ENCODE measurements around the gene DOCK7.
"Not testable (repeated sequence)": the region's sequence is repeated elsewhere in the genome, so short reads cannot be mapped to it uniquely, and the experiment has no call there.

Gene DOCK7

GRCh38 chr1:62528015-62528414 lies 160.2 kb downstream of the DOCK7 start:
- DNase-seq, result no peak

DNA sequence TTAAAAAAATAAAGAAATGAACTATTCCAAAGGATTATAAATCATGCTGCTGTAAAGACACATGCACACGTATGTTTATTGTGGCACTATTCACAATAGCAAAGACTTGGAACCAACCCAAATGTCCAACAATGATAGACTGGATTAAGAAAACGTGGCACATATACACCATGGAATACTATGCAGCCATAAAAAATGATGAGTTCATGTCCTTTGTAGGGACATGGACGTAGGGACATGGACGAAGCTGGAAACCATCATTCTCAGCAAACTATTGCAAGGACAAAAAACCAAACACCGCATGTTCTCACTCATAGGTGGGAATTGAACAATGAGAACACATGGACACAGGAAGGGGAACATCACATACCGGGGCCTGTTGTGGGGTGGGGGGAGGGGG lies 160.8 kb downstream of the DOCK7 start:
- not testable (repeated sequence) for DNase-seq

GRCh38 chr1:62523860-62524259 lies 164.3 kb downstream of the DOCK7 start:
- DNase-seq, result no peak

DNA sequence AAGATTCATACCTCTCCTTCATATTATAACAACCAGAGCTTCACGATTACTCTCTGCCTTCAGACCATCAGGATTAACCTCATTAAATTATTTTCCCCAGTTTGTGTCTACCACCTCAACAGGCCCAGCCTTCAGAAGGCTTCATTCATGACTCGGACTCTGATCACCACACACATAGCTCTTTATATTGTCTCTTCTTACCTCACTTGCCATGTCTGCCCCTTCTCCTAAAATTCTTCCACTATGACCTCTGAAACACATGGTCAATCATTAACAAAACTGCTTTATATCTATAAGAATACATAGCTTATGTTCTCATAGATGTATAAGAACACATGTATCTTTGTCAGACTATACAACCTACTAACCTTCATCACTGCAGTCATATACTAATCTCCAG lies 171.6 kb downstream of the DOCK7 start:
- no peak for DNase-seq

- DNase-seq, result no peak
These were observed 173.3 kb downstream of the DOCK7 start for GRCh38 chr1:62514746-62515423.

GRCh38 chr1:62513013-62513412 lies 175.2 kb downstream of the DOCK7 start:
- no peak for DNase-seq

GRCh38 chr1:62509028-62509427 lies 179.2 kb downstream of the DOCK7 start:
- DNase-seq, result no peak

DNA sequence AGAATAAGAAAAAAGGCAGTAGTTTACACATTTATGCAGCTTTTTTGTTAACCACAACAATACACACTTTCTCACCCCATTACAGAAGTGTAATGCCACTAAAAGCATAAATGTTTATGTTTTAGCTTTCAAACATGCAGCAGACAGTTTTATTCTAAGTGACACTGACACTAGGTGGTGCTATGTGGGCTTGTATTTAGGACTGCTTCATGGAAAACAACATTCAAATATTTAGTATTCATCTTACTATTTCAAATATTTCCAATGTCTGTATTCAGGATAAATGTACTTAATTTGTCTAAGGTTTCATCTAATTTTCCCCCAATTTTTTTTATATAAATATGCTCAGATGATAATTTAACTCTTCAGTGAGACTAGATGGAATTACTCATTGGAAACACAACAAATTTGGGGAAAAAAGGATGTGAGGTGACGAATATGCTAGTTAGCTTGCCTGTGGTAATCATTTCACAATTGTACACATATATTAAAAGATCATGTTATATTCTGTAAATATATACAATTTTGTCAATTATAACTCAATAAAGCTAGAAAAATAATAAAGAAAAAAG lies 179.9 kb downstream of the DOCK7 start:
- DNase-seq, result peak; percentile 57

DNA sequence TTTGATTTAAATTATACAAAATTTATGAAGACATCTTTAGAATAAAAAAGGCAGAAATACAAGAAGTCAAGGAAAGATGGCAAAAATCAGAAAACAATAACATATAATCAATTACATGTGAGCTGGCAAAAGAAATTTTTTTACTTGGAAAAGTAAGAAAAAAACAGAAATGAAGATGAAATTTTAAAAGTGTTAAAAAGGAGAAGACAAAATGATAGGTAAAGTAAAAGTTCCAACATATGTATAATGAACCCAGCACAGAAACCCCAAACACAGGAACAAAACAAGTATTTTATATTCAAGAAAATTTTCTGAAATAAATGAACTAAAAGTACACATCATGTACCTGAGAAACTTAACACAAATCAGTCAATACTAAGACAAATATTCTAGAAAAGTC lies 188.0 kb downstream of the DOCK7 start:
- DNase-seq, result no peak

- no peak for DNase-seq
These were observed 194.0 kb downstream of the DOCK7 start for GRCh38 chr1:62494137-62494536.

DNA sequence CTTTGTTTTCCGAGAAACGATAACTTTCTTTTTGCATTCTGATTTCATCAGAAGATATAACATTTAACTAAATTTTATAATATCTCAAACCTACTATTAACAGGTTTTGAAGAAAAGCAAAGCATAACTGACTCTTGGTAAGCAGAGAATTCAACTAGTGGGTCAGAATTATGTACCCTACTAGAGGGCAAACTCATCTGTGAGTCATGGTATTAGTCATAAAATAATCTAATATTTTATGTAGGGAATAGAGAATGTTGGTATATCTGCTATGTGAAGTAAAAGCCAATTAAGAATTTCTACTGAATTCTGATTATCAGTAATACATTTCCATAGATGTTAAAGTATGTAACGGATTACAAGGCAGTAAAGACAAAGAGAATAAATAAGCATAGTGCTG lies 194.5 kb downstream of the DOCK7 start:
- DNase-seq, result peak; percentile 42

DNA sequence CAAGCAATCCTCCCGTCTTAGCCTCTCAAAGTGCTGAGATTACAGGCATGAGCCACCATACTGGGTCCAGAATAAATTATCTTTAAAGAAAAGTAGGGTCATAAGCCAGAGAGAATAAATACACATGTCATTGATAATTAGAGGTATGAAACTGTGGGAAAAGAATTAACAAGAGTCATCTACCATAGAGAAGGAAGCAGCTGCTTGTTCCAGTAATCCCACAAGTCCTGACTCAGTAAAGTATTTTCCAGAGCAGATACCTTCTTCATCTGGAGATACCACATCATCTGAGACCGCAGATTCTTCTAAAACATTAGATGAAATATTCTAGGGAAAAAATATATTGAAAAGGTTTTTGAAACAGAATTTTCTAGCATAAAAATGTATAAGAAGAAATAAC lies 195.7 kb downstream of the DOCK7 start:
- DNase-seq, result no peak

GRCh38 chr1:62487956-62488355 lies 200.2 kb downstream of the DOCK7 start:
- DNase-seq, result no peak

- no peak for DNase-seq
These were observed 203.2 kb downstream of the DOCK7 start for GRCh38 chr1:62484824-62485468.

- DNase-seq, result peak; percentile 30
These were observed 206.5 kb downstream of the DOCK7 start for GRCh38 chr1:62481681-62482080.

DNA sequence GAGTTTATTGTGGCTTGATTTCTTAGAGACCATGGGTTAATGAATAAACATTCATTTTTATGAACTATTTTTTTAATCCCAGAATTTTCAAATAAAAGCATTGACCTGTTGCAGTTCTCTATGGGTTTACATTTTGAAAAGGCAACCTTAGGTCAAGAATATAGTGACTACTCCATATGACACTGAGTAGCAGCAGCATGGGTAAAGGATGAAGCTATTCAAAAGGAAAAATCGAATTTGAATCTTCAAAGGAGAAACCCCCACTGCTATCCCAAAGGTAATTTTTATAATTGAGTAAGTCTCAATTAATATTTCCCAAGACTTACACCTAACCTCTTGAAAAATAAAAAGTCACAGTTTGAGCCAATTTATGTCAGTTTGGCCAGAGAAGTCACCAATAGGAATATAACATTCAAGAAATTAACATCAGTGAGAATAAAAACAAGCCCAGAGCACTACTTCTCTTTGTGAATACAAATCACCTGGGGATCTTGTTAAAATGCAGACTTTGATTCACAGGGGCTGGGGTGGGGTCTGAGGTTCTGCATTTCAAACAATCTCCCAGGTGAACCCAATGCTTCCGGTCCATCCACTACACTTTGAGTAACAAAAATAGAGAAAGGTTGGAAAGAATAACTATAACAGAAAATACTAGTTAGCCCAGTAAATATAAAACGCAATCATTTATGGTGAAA lies 211.5 kb downstream of the DOCK7 start:
- no peak for DNase-seq

DNA sequence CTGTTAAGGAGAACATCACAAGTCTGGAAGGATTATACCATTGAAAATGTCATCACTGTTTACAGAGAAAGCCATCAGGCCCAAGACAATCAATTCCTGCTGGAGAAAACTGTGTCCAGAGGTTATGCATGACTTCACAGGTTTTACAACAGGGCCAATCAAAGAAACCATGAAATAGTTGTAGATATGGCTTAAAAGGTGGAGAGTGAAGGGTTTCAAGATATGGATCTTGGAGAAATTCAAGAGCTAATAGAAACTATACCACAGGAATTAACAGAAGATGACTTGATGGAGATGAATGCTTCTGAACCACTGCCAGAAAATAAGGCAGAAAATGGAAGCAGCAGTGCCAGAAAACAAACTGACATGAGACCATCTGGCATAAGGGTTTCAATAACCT lies 221.1 kb downstream of the DOCK7 start:
- peak; percentile 5 for DNase-seq

GRCh38 chr1:62462370-62462769 lies 225.8 kb downstream of the DOCK7 start:
- no peak for DNase-seq

GRCh38 chr1:62457955-62458354 lies 230.2 kb downstream of the DOCK7 start:
- DNase-seq, result no peak

DNA sequence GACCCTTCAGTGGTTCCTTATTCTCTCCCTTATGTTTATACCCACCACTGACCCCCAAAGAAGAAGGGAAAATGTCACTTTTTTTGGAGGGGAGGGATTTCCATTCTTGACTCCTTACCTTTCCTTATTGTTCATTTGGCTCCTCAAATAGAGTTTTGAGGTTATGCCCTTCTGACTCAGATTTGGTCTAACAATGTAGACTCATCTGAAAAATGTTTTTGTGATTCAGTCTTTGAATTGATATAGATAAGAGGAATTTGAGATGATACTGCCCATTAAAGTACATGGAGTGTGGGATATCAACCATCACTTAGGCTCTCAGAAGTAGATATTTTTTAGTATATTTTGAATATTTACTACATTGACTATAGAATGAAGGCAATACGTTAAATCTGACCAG lies 235.2 kb downstream of the DOCK7 start:
- no peak for DNase-seq

GRCh38 chr1:62450301-62450700 lies 237.9 kb downstream of the DOCK7 start:
- DNase-seq, result no peak

DNA sequence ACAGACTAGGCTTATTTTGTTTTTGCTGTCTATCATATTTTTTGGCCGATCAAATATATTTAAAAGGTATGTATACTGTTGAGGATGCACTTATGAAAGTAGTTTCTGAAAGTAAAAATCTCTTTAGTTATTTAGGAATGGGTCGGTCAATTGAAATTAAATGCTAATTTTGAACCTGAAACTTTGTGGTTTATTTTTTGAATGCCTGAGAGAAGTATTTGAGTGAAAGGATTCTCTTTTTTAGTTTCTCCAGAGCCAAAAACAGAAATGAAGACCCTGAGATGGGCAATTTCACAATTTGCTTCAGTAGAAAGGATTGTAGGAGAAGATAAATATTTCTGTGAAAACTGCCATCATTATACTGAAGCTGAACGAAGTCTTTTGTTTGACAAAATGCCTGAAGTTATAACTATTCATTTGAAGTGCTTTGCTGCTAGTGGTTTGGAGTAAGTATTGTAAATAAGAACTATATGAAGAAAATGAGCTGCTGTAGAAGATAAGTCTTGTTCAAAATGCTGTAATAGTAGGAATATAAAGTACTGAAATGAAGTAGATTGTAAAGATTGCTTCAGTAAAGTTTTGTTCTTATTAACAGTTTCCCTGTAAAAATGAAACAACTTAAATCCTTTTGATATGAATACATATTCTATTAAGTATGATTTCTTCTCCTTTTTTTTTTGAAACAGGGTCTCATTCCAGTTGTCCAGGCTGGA lies 239.8 kb downstream of the DOCK7 start:
- DNase-seq, result no peak

DNA sequence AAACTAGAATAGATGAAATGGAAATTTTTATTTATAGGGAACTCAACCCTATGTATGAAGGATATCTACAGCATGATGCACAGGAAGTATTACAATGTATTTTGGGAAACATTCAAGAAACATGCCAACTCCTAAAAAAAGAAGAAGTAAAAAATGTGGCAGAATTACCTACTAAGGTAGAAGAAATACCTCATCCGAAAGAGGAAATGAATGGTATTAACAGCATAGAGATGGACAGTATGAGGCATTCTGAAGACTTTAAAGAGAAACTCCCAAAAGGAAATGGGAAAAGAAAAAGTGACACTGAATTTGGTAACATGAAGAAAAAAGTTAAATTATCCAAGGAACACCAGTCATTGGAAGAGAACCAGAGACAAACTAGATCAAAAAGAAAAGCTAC lies 243.5 kb downstream of the DOCK7 start:
- DNase-seq, result no peak

Measured in fibroblast of skin of back (primary cell).